ENCODE results near the gene NTN1. TPM values are rescaled to one million over a fixed set of nuclear protein-coding genes. Genes with fewer than 3 reads are reported as not detected.

NTN1 gene
- total RNA-seq, 1 experiment from 2014 or later = 17.7 TPM

DNA sequence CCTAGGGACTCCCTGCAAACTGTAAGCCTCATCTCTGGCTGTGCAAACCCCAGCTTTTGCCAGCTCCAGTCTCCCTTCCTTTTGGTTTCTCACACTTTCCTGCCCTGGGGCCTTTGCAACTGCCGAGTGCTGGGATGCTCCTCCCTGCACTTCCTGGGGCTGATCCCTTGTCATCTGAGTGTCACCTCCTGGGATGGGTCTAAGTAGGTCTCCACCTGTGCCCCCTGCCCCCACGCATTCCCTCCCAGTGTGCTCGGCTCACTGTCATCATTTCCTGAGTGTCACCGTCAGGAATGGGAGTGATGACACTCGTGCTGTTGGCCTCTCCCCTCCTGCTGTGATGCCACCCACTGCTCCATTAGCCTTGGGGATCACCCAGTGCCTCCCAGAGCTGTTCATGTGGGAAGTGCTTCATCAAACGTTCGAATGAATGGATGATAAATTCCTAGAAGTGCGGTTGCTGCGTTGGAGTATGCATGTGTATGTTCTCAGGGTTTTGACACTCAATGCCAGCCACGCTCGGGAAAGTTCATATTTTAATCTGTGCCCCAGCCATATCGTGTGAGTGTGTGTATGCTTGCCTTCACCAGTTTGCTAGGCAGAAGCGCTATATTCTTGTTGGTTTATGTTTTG is 189.9 kb downstream of the NTN1 start:
- Histone ChIP-seq H3K79me2 (ENCODE audit: low read depth) (no peaks in the 10 kb centered on the region), H3K4me3 (no peak overlapping the region), H3K9me3 (ENCODE audit: insufficient read depth, low read depth) (peaks cover 4% of the 10 kb centered on the region; the same call in 1 of the 2 replicates), H4K20me1 (ENCODE audit: insufficient read depth) (no peaks in the 10 kb centered on the region), H2AFZ (no peak overlapping the region), H3K9me2 (ENCODE audit: insufficient read depth) (no peaks in the 10 kb centered on the region), H3F3A (ENCODE audit: insufficient read depth, low read depth) (no peaks in the 10 kb centered on the region), H3K4me2 (no peak overlapping the region), H3K36me3 (ENCODE audit: low read depth) (no peaks in the 10 kb centered on the region), H3K4me1 (replicated peaks; ENCODE audit: insufficient read depth) (no peaks in the 10 kb centered on the region), H3K27me3 (ENCODE audit: insufficient read depth, low read depth) (no peaks in the 10 kb centered on the region), H3K27ac (no peak overlapping the region)
- BruUV-seq (replicated peaks) = no TSS peak
- no peak for DNase-seq
- TF ChIP-seq EZH2 (IDR thresholded peaks at IDR 0.05; ENCODE audit: low read depth) = no peak
- TF ChIP-seq, protein P1, sequence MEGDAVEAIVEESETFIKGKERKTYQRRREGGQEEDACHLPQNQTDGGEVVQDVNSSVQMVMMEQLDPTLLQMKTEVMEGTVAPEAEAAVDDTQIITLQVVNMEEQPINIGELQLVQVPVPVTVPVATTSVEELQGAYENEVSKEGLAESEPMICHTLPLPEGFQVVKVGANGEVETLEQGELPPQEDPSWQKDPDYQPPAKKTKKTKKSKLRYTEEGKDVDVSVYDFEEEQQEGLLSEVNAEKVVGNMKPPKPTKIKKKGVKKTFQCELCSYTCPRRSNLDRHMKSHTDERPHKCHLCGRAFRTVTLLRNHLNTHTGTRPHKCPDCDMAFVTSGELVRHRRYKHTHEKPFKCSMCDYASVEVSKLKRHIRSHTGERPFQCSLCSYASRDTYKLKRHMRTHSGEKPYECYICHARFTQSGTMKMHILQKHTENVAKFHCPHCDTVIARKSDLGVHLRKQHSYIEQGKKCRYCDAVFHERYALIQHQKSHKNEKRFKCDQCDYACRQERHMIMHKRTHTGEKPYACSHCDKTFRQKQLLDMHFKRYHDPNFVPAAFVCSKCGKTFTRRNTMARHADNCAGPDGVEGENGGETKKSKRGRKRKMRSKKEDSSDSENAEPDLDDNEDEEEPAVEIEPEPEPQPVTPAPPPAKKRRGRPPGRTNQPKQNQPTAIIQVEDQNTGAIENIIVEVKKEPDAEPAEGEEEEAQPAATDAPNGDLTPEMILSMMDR (conservative IDR thresholded peaks at IDR 0.05) = no peak
- CTCF ChIA-PET = no interaction called here
- intact Hi-C loops (cut with micrococcal nuclease; ENCODE audit: unreplicated experiment) = no loop called here
- POLR2A ChIA-PET (ENCODE audit: unreplicated experiment) = no interaction called here

- CTCF ChIA-PET = interaction anchor here (0.5 to 0.6 kb wide), 2 partner anchors 20 to 383 kb away, joined by 3 to 6 read pairs; no protein-coding TSS in a partner anchor
- intact Hi-C loops (cut with micrococcal nuclease; ENCODE audit: unreplicated experiment) = no loop called here
Measured at GRCh38 chr17:9212376-9213302, 191.3 kb downstream of the NTN1 start.

GRCh38 chr17:9213303-9213640 is 192.0 kb downstream of the NTN1 start:
- no peaks in the 10 kb centered on the region for H3K27me3 ChIP-seq (ENCODE audit: insufficient read depth, low read depth)
- H3K4me3 ChIP-seq = no peak overlapping the region
- no peak for TF ChIP-seq EZH2 (IDR thresholded peaks at IDR 0.05; ENCODE audit: low read depth)
- TF ChIP-seq, protein P1 (conservative IDR thresholded peaks at IDR 0.05) = no peak
- ChIA-PET POLR2A (ENCODE audit: unreplicated experiment) (no interaction called here), CTCF (interaction anchor here (0.5 kb wide), 1 partner anchor 20 kb away, joined by 6 read pairs; no protein-coding TSS in a partner anchor)
- peaks cover 11% of the 10 kb centered on the region for H3K4me1 ChIP-seq (replicated peaks; ENCODE audit: insufficient read depth)
- DNase-seq = no peak
- H3K27ac ChIP-seq = no peak overlapping the region
- no peaks in the 10 kb centered on the region for H3K79me2 ChIP-seq (ENCODE audit: low read depth)
- no TSS peak for BruUV-seq (replicated peaks)
- no peaks in the 10 kb centered on the region for H3K9me2 ChIP-seq (ENCODE audit: insufficient read depth)
- H3K36me3 ChIP-seq (ENCODE audit: low read depth) = no peaks in the 10 kb centered on the region
- no peaks in the 10 kb centered on the region for H4K20me1 ChIP-seq (ENCODE audit: insufficient read depth)
- no peak overlapping the region for H3K4me2 ChIP-seq
- intact Hi-C loops (cut with micrococcal nuclease; ENCODE audit: unreplicated experiment) = no loop called here
- H3F3A ChIP-seq (ENCODE audit: insufficient read depth, low read depth) = no peaks in the 10 kb centered on the region
- H3K9me3 ChIP-seq (ENCODE audit: insufficient read depth, low read depth) = peaks cover 4% of the 10 kb centered on the region; the same call in 1 of the 2 replicates
- H2AFZ ChIP-seq = no peak overlapping the region

More at GRCh38 chr17:9212376-9213302, 191.3 kb downstream of the NTN1 start:
- H3K4me1 ChIP-seq (replicated peaks; ENCODE audit: insufficient read depth) = peaks cover 7% of the 10 kb centered on the region
- H3K79me2 ChIP-seq (ENCODE audit: low read depth) = no peaks in the 10 kb centered on the region
- H3K9me3 ChIP-seq (ENCODE audit: insufficient read depth, low read depth) = peaks cover 4% of the 10 kb centered on the region; the same call in 1 of the 2 replicates
- no peak overlapping the region for H3K4me3 ChIP-seq
- no peak overlapping the region for H2AFZ ChIP-seq
- no peak overlapping the region for H3K27ac ChIP-seq
- no peaks in the 10 kb centered on the region for H4K20me1 ChIP-seq (ENCODE audit: insufficient read depth)
- no peak for DNase-seq
- POLR2A ChIA-PET (ENCODE audit: unreplicated experiment) = no interaction called here
- TF ChIP-seq, protein P1 (conservative IDR thresholded peaks at IDR 0.05) = no peak
- no peak for TF ChIP-seq EZH2 (IDR thresholded peaks at IDR 0.05; ENCODE audit: low read depth)
- no peak overlapping the region for H3K4me2 ChIP-seq
- H3K27me3 ChIP-seq (ENCODE audit: insufficient read depth, low read depth) = no peaks in the 10 kb centered on the region
- H3F3A ChIP-seq (ENCODE audit: insufficient read depth, low read depth) = no peaks in the 10 kb centered on the region
- no peaks in the 10 kb centered on the region for H3K36me3 ChIP-seq (ENCODE audit: low read depth)
- H3K9me2 ChIP-seq (ENCODE audit: insufficient read depth) = no peaks in the 10 kb centered on the region
- BruUV-seq (replicated peaks) = no TSS peak

Data from PC-9 (cell line).